GM19467 (cell line): ENCODE data around the gene SLC16A6.
"Not testable (repeated sequence)": the region's sequence is repeated elsewhere in the genome, so short reads cannot be mapped to it uniquely, and the experiment has no call there.

Source experiments
- ATAC-seq: cut with Tn5 transposase; IDR thresholded peaks from one replicate; pipeline ENCODE4 v1.9.1; 2021; ENCODE audit warnings: mild to moderate bottlenecking, moderate library complexity; ENCODE audit not compliant: unreplicated experiment

Gene SLC16A6

GRCh38 chr17:68291836-68292688 lies 1.1 kb upstream of the SLC16A6 start:
- peak; percentile 52 for ATAC-seq

GRCh38 chr17:68290268-68290954 lies 516 bp downstream of the SLC16A6 start:
- ATAC-seq, result no peak

- ATAC-seq, result no peak
These were observed 1.0 kb downstream of the SLC16A6 start for GRCh38 chr17:68289936-68290267.

GRCh38 chr17:68289473-68289872 lies 1.5 kb downstream of the SLC16A6 start:
- ATAC-seq, result no peak

- ATAC-seq, result no peak
These were observed 2.1 kb downstream of the SLC16A6 start for GRCh38 chr17:68288804-68289203.

- ATAC-seq, result no peak
These were observed 2.6 kb downstream of the SLC16A6 start for GRCh38 chr17:68288375-68288774.

GRCh38 chr17:68281965-68282364 lies 9.0 kb downstream of the SLC16A6 start:
- ATAC-seq, result not testable (repeated sequence)

GRCh38 chr17:68277807-68278206 lies 13.1 kb downstream of the SLC16A6 start:
- ATAC-seq, result no peak

- ATAC-seq, result not testable (repeated sequence)
These were observed 14.6 kb downstream of the SLC16A6 start for GRCh38 chr17:68276339-68276738.

- ATAC-seq, result no peak
These were observed 17.2 kb downstream of the SLC16A6 start for GRCh38 chr17:68273722-68274121.

GRCh38 chr17:68265833-68266232 lies 25.1 kb downstream of the SLC16A6 start:
- not testable (repeated sequence) for ATAC-seq

- ATAC-seq, result peak; percentile 32
These were observed 27.7 kb downstream of the SLC16A6 start for GRCh38 chr17:68263101-68263681.

- not testable (repeated sequence) for ATAC-seq
These were observed 28.5 kb downstream of the SLC16A6 start for GRCh38 chr17:68262467-68262866.

- ATAC-seq, result no peak
These were observed 30.7 kb downstream of the SLC16A6 start for GRCh38 chr17:68260051-68260762.

GRCh38 chr17:68259648-68259951 lies 31.3 kb downstream of the SLC16A6 start:
- not testable (repeated sequence) for ATAC-seq

- ATAC-seq, result peak; percentile 93
These were observed 31.9 kb downstream of the SLC16A6 start for GRCh38 chr17:68258890-68259647.

GRCh38 chr17:68257934-68258333 lies 33.0 kb downstream of the SLC16A6 start:
- ATAC-seq, result no peak

GRCh38 chr17:68256701-68257100 lies 34.2 kb downstream of the SLC16A6 start:
- ATAC-seq, result not testable (repeated sequence)

GRCh38 chr17:68255731-68256538 lies 35.0 kb downstream of the SLC16A6 start:
- no peak for ATAC-seq

GRCh38 chr17:68255151-68255550 lies 35.8 kb downstream of the SLC16A6 start:
- ATAC-seq, result no peak
